Dedifferentiated amniotic fluid mesenchymal stem cell (primary cell): ENCODE measurements around the gene CACNG4.

ENCODE experiments used
- DNase-seq: peaks from one replicate; pipeline ENCODE4 v3.0.0-alpha.2; 2016; ENCODE audit errors: extremely low spot score

Gene CACNG4

GRCh38 chr17:67058036-67058435 lies 93.5 kb downstream of the CACNG4 start:
- no peak for DNase-seq

GRCh38 chr17:67059372-67059771 lies 94.9 kb downstream of the CACNG4 start:
- no peak for DNase-seq

GRCh38 chr17:67063141-67063540 lies 98.6 kb downstream of the CACNG4 start:
- peak; percentile 19 for DNase-seq

- no peak for DNase-seq
These were observed 102.2 kb downstream of the CACNG4 start for GRCh38 chr17:67066717-67067116.

GRCh38 chr17:67067571-67068482 lies 103.3 kb downstream of the CACNG4 start:
- DNase-seq, result no peak

- DNase-seq, result no peak
These were observed 104.5 kb downstream of the CACNG4 start for GRCh38 chr17:67068999-67069398.

GRCh38 chr17:67069603-67070136 lies 105.2 kb downstream of the CACNG4 start:
- no peak for DNase-seq

- DNase-seq, result no peak
These were observed 107.1 kb downstream of the CACNG4 start for GRCh38 chr17:67071595-67071994.

- no peak for DNase-seq
These were observed 108.4 kb downstream of the CACNG4 start for GRCh38 chr17:67072885-67073284.

- no peak for DNase-seq
These were observed 110.3 kb downstream of the CACNG4 start for GRCh38 chr17:67074781-67075180.

GRCh38 chr17:67076290-67076689 lies 111.8 kb downstream of the CACNG4 start:
- no peak for DNase-seq

GRCh38 chr17:67078292-67078691 lies 113.8 kb downstream of the CACNG4 start:
- DNase-seq, result no peak

- DNase-seq, result no peak
These were observed 115.0 kb downstream of the CACNG4 start for GRCh38 chr17:67079491-67079890.

GRCh38 chr17:67080804-67081203 lies 116.3 kb downstream of the CACNG4 start:
- no peak for DNase-seq

- DNase-seq, result no peak
These were observed 117.6 kb downstream of the CACNG4 start for GRCh38 chr17:67082107-67082506.
